Sigmoid colon (tissue), 4 donors: ENCODE data around the gene SLC24A4.

ENCODE experiments used
- CTCF ChIP-seq, 4 experiments: fragments of 450-650 bp in 3 of 4; fragments of 200-600 bp in 1 of 4; IDR thresholded peaks; one replicate each; pipeline ENCODE4 v1.5.1; 2016 to 2019; ENCODE audit warnings: antibody characterized with exemption in 4 of 4, mild to moderate bottlenecking in 3 of 4, moderate library complexity in 2 of 4
- EP300 ChIP-seq, 4 donors: sonication (generic); formaldehyde crosslinking; IDR thresholded peaks; one replicate each; pipeline ENCODE4 v1.6.1; 2017; ENCODE audit warnings: antibody characterized with exemption in 4 of 4
- POLR2A ChIP-seq, 2 donors: fragments of 450-650 bp; IDR thresholded peaks; one replicate each; pipeline ENCODE4 v1.6.1; 2016; ENCODE audit warnings: antibody characterized with exemption in 2 of 2, mild to moderate bottlenecking in 2 of 2, moderate library complexity in 2 of 2
- POLR2AphosphoS5 ChIP-seq, 4 donors: sonication (generic); formaldehyde crosslinking; IDR thresholded peaks; one replicate each; pipeline ENCODE4 v1.6.1; 2017; ENCODE audit warnings: antibody characterized with exemption in 4 of 4

GRCh38 chr14:92475451-92476187 lies 152.7 kb downstream of the SLC24A4 start:
- TF ChIP-seq CTCF (IDR thresholded peaks at IDR 0.05) (no peak), POLR2AphosphoS5 (IDR thresholded peaks at IDR 0.05) (peak in 1 of 4 donors; percentile 38), POLR2A (IDR thresholded peaks at IDR 0.05) (no peak), EP300 (IDR thresholded peaks at IDR 0.05) (no peak)
